ENCODE measurements around the gene OTUB1.

- TF ChIP-seq POLR2AphosphoS5 (IDR thresholded peaks at IDR 0.05; ENCODE audit: low read depth, low read length) (no peak), REST (IDR thresholded peaks at IDR 0.05; ENCODE audit: insufficient read depth in 1 of 2, low read depth in 2 of 2, low read length in 2 of 2) (no peak)
Measured at GRCh38 chr11:63939397-63939891, 46.8 kb upstream of the OTUB1 start.

All from PFSK-1 (cell line).